Heart right ventricle (tissue), 16 donors: ENCODE measurements around the gene CEBPA. TPM values are rescaled to one million over a fixed set of nuclear protein-coding genes. Genes with fewer than 3 reads are reported as not detected.

Experiments used
- ATAC-seq, 8 donors: fragments of 200-7000 bp; cut with Tn5 transposase; one replicate each; pipeline ENCODE4 v1.9.1; 2020; ENCODE audit warnings: mild to moderate bottlenecking in 8 of 8, moderate library complexity in 8 of 8, moderate number of reproducible peaks in 1 of 8
- DNase-seq, 2 donors: peaks; one replicate each; pipeline ENCODE4 v3.0.0-alpha.2; 2020
- H3K27ac ChIP-seq, 10 donors: fragments of 200-600 bp; sonication (generic) in 2 of 10; one replicate each; pipeline versions ENCODE4 v1.5.0 to v1.8.0; 2020 to 2022; ENCODE audit warnings: mild to moderate bottlenecking in 3 of 10
- H3K27me3 ChIP-seq, 7 donors: fragments of 200-600 bp; one replicate each; pipeline ENCODE4 v1.8.0; 2021 to 2022; ENCODE audit warnings: mild to moderate bottlenecking in 2 of 7
- H3K36me3 ChIP-seq, 9 donors: fragments of 200-600 bp; sonication (generic) in 1 of 9; one replicate each; pipeline versions ENCODE4 v1.5.0 to v1.8.0; 2020 to 2022; ENCODE audit warnings: mild to moderate bottlenecking in 2 of 9
- H3K4me1 ChIP-seq, 9 donors: fragments of 200-600 bp; sonication (generic) in 1 of 9; one replicate each; pipeline versions ENCODE4 v1.5.0 to v1.8.0; 2020 to 2022; ENCODE audit warnings: mild to moderate bottlenecking in 4 of 9
- H3K4me3 ChIP-seq, 10 donors: fragments of 200-600 bp; sonication (generic) in 2 of 10; one replicate each; pipeline versions ENCODE4 v1.5.0 to v1.8.0; 2020 to 2022; ENCODE audit warnings: mild to moderate bottlenecking in 7 of 10, moderate library complexity in 2 of 10
- H3K9me3 ChIP-seq, 11 donors: fragments of 200-600 bp in 10 of 11; sonication (generic) in 2 of 11; one replicate each; pipeline versions ENCODE4 v1.5.0 to v1.8.0; 2013 to 2022; ENCODE audit warnings: mild to moderate bottlenecking in 2 of 11, control low read depth in 1 of 11, moderate library complexity in 1 of 11
- WGBS, 2 donors: extraction: QIAGEN DNeasy Blood & Tissue Kit; methylation state at CpG; one replicate each; pipeline ENCODE4 v1.1.7; 2013; ENCODE audit warnings: inconsistent platforms in 1 of 2; 5-methylcytosine and 5-hydroxymethylcytosine counted together
- intact Hi-C, 10 donors: fragments of 100-400 bp; cut with DNase I; formaldehyde crosslinking; loops; one replicate each; pipeline versions ENCODE4 v1.11.1 to v1.14.2; 2022
- polyA plus RNA-seq, 2 donors: library from polyadenylated mRNA; stranded (reverse); fragments of 200-250 nt; gene quantifications; one replicate each; pipeline ENCODE4 v1.2.3, GENCODE V29; 2013
- total RNA-seq, 10 donors: library from RNA; stranded (reverse); fragmentation: NEBNext Ultra II Directional in 3 of 10; extraction: Animal tissue kit (Norgen Biotek cat#: 25700) in 3 of 10; gene quantifications; one replicate each; pipeline versions ENCODE4 v1.2.1 to v1.2.4, GENCODE V29; 2021 to 2023
- TF ChIP-seq, protein P1 (sequence below), 9 donors: fragments of 200-600 bp; sonication (generic) in 2 of 9; IDR thresholded peaks; one replicate each; pipeline versions ENCODE4 v1.5.0 to v1.8.0; 2021 to 2022; ENCODE audit warnings: antibody characterized with exemption in 9 of 9, mild to moderate bottlenecking in 5 of 9, moderate library complexity in 1 of 9
- donor health status: Arrhythmogenic right ventricular cardiomyopathy.
- donor health status: ischemic (EF 13 %, LVEDD 7.1; RV severe dilation, severe dysfunction).
- donor health status: healthy with polysubstance abuse.
- donor health status: DM: no; HTN: yes; CAD: no.
- donor health status: DM: no; HTN: no; CAD: no.
- donor health status: ischemic (EF 25% LVEDD 6.9; RV normal size, moderate dysfunction).
- donor health status: ischemic (EF 25% LVEDD 5.7; RV mildly dilated, moderate dysfunction).
- donor health status: healthy.
- donor health status: DM: yes; HTN: yes; CAD: no.
- donor health status: Ischemic cardiomyopathy.
- donor health status: ischemic (EF 35%, LVEDD 5.7; RV mildly dilated, moderate dysfunction).
- donor health status: nonischemic (EF 11% LVEDD 7.7; RV severe dilation, severe dysfunction).
- donor health status: DM: yes; HTN: yes; CAD: no.
- donor health status: PGD.
- donor health status: ischemic (EF 29% LVEDD 5.4; RV normal size, mild dysfunction).
- donor health status: nonischemic (EF 23%, LVEDD 6.1; RV moderate dilation, normal function).

Gene CEBPA
- total and polyA plus RNA-seq, 12 donors: 0.71 to 7.7 (median 3.5) TPM

DNA sequence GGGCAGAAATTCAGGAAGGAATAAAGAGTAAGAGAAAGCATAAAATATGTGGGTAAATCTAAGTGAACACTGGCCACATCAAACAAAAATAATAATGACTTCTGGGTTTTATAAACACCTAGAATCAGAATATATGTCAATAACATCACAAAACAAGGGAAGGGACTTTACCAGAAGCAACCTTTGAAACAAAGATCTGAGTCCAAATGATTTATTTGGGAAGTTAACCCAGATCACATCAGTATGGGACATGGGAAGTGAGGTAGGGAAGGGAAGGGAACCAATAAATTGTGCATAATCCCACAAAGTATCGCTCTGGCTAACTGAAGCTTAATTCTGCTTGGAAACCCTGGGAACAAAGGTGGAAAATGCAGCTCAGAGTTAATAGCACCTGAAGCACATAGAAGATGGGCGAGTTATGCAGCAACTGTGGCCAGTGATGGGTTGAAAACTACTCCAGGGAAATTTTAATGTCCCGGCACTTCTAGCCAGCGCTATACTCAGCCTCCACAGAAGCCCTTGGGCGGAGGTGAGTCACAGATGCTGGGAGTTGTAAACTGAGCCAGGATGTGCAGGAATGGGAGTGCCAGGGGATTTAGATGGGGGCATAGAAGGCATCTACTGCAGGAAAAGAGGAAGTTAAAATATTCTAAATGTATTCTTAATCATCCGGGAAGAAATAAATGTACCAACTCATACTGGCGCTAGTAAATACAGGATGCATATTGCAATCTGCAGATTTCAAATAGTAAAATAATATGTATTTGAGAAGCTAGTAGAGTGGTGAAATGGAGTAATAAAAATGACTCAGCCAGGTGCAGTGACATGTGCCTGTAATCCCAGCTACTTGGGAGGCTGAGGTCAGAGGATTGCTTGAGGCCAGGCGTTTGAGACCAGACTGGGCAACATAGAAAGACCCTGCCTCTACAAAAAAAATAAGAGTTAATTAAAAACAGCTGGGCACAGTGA is 37.0 kb upstream of the CEBPA start:
- peaks cover 0 to 24% (median 0%) of the 10 kb centered on the region in 7 donors for H3K27me3 ChIP-seq
- 81 to 84% methylated on average over 8 of the region's 8 CpGs for WGBS, 2 donors
- no peak overlapping the region for H3K27ac ChIP-seq

DNA sequence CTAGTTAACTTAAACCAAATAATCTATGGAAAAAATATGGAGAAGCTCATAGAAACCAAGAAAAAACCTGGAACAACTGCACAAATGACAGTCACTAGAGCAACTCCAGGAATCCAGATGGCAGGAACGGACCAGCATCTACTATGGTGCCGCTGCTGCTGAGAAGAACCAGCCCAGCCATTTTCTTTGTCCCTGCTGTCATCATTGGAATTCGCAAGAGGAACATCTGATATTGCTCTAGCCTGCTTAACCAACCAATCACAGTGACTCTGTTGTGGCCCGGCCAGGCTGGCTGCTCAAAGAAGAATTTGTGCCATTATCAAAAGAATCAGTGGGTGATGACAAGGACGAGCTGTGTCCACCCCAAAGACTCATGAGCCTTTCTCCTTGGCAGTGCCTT is 33.1 kb upstream of the CEBPA start:
- DNase-seq (no peak), ATAC-seq (no peak)
- H3K9me3 ChIP-seq: peaks cover 0 to 2% (median 0%) of the 10 kb centered on the region in 11 donors
- H3K4me1 ChIP-seq: peaks cover 0 to 14% (median 0%) of the 10 kb centered on the region in 9 donors
- intact Hi-C loops: no loop called here
- H3K36me3 ChIP-seq: no peaks in the 10 kb centered on the region
- TF ChIP-seq, protein P1, sequence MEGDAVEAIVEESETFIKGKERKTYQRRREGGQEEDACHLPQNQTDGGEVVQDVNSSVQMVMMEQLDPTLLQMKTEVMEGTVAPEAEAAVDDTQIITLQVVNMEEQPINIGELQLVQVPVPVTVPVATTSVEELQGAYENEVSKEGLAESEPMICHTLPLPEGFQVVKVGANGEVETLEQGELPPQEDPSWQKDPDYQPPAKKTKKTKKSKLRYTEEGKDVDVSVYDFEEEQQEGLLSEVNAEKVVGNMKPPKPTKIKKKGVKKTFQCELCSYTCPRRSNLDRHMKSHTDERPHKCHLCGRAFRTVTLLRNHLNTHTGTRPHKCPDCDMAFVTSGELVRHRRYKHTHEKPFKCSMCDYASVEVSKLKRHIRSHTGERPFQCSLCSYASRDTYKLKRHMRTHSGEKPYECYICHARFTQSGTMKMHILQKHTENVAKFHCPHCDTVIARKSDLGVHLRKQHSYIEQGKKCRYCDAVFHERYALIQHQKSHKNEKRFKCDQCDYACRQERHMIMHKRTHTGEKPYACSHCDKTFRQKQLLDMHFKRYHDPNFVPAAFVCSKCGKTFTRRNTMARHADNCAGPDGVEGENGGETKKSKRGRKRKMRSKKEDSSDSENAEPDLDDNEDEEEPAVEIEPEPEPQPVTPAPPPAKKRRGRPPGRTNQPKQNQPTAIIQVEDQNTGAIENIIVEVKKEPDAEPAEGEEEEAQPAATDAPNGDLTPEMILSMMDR (IDR thresholded peaks at IDR 0.05): no peak
- no peak overlapping the region for H3K27ac ChIP-seq
- H3K4me3 ChIP-seq: no peak overlapping the region
- H3K27me3 ChIP-seq: peaks cover 0 to 5% (median 0%) of the 10 kb centered on the region in 7 donors
- 38 to 52% methylated on average over 5 of the region's 5 CpGs for WGBS, 2 donors

More for the DNA sequence above, 37.0 kb upstream of the CEBPA start:
- TF ChIP-seq, protein P1 (IDR thresholded peaks at IDR 0.05): no peak
- H3K4me3 ChIP-seq: no peak overlapping the region
- intact Hi-C loops: no loop called here
- no peaks in the 10 kb centered on the region for H3K9me3 ChIP-seq
- ATAC-seq (no peak), DNase-seq (no peak)
- no peaks in the 10 kb centered on the region for H3K36me3 ChIP-seq
- peaks cover 0 to 8% (median 0%) of the 10 kb centered on the region in 9 donors for H3K4me1 ChIP-seq

DNA sequence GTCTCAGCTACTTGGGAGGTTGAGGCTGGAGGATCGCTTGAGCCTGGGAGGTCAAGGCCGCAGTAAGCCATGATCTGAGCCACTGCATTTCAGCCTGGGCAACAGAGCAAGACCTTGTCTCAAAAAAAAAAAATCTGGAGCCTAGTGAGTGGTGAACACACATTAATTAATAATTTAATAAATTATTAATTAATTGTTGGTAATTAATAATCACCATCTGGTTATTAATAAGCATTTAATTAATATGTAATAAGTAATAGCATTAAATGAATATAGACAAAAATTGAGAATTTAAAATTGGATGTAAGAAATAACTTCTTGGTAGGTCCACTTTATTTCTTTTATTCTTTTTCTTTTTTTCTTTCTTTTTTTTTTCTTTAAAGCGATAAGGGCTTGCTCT is 31.9 kb upstream of the CEBPA start:
- Histone ChIP-seq H3K36me3 (no peaks in the 10 kb centered on the region), H3K4me3 (no peak overlapping the region), H3K27ac (no peak overlapping the region), H3K9me3 (peaks cover 0 to 2% (median 0%) of the 10 kb centered on the region in 11 donors), H3K27me3 (peaks cover 0 to 7% (median 1%) of the 10 kb centered on the region in 7 donors), H3K4me1 (peaks cover 0 to 26% (median 0%) of the 10 kb centered on the region in 9 donors)
- no peak for DNase-seq
- 95% methylated on average over 3 of the region's 3 CpGs for WGBS, 2 donors
- TF ChIP-seq, protein P1 (IDR thresholded peaks at IDR 0.05): no peak
- no peak for ATAC-seq
- intact Hi-C loops: loop anchor here in 2 of 10 donors (5.0 kb wide), 2 partner anchors 73 to 403 kb away; no protein-coding TSS in a partner anchor

DNA sequence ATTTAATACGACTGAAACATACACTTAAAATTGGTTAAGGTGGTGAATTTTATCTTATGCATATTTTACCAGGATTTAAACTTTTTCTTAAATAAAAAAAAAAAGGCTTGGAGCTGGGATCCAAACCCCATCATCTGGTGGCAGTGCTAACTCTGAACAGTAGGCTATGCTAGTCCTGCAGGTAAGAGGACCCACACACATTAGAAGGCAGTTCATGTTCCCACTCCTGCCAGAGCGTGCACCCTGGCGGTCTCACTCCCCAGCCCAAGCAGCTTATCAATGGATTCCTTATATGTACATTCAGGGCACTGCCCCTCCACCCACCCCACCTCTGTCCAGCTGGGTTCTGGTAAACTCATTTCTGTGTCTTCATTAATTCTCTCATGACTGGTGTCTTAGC is 31.3 kb upstream of the CEBPA start:
- H3K27me3 ChIP-seq: peaks cover 0 to 12% (median 5%) of the 10 kb centered on the region in 7 donors
- H3K27ac ChIP-seq: no peak overlapping the region
- H3K4me3 ChIP-seq: no peak overlapping the region
- TF ChIP-seq, protein P1 (IDR thresholded peaks at IDR 0.05): peak in 2 of 9 donors; percentile 10 to 32
- intact Hi-C loops: loop anchor here in 2 of 10 donors (5.0 kb wide), 2 partner anchors 74 to 404 kb away; no protein-coding TSS in a partner anchor
- H3K4me1 ChIP-seq: peaks cover 0 to 27% (median 0%) of the 10 kb centered on the region in 9 donors
- no peaks in the 10 kb centered on the region for H3K36me3 ChIP-seq
- ATAC-seq: no peak
- H3K9me3 ChIP-seq: peaks cover 0 to 2% (median 0%) of the 10 kb centered on the region in 11 donors
- no peak for DNase-seq
- WGBS, 2 donors: 72 to 82% methylated on average over 3 of the region's 3 CpGs
